ENCODE results near the gene TIAM2. TPM values are rescaled to one million over a fixed set of nuclear protein-coding genes. Genes with fewer than 3 reads are reported as not detected.

TIAM2 gene
- total and polyA plus RNA-seq, 10 of the 15 experiments (the other 5 are each of a cell fraction or from before 2014, with no cell fraction given): 1.1 to 10.5 (median 2.3) TPM

DNA sequence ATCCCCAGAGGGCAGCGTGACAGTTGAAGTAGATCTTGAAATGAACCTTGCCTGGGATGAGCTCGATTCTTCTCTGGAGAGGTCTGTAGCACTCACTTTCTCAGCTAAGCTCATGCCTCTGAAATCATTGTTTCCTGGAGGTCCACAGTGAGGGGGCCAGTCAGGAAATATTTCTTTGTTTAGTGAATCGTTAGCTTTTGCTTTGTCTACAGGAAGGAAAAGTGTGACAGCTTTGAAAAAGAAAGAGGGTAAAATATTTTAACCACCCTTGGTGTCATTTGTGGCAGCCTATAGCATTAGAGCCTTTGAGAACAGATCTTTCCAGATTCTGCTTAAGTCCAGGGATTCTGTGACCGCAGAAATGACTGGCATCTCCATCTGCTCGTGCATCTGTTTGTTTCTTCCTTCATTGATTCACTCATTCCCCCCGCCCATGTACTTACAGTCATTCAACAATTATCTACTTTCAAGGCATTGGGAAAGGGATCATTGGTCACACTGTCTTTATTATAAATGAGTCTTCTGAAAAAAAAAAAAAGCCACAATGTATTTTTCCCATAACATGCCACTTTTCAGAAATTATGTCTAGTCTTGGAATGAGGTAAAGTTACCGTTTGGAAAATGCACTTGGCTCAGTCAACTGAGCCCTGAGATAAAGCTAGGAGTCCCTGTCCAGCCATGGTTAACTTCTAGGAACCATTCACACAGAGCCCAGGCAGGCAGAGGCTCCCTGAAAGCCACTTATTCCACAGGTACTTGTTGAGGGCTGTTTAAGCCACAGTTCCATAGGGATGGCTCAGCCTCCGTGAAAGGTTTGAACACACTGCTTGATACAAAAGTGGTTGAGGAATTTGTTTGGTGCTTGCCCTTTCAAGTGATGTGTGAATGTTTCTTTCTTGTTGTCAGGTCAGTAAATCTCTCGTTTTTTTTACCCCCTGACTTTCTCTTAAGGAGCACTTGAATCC is 86.0 kb downstream of the TIAM2 start:
- H4K20me1 ChIP-seq (ENCODE audit: control insufficient read depth, insufficient read depth): no peaks in the 10 kb centered on the region
- no peaks in the 10 kb centered on the region for H3K79me2 ChIP-seq (ENCODE audit: control insufficient read depth, insufficient read depth, low read length)
- no peak overlapping the region for H3K4me2 ChIP-seq (ENCODE audit: control insufficient read depth, insufficient read depth)
- no peak for TF ChIP-seq SIX5 (IDR thresholded peaks at IDR 0.05; ENCODE audit: low read depth, low read length, severe bottlenecking)
- FAIRE-seq: no peak
- no peak for DNase-seq (ENCODE audit: low read depth, low spot score)
- no peak overlapping the region for H2AFZ ChIP-seq (ENCODE audit: control insufficient read depth, low read depth, low read length)
- RAD21 ChIA-PET (ENCODE audit: unreplicated experiment): interaction anchor here (0.6 to 1.6 kb wide), 2 partner anchors 96 to 145 kb away, joined by 3 to 5 read pairs; no protein-coding TSS in a partner anchor
- SMC1A ChIA-PET (ENCODE audit: uncharacterized antibody, unreplicated experiment): interaction anchor here (0.5 to 2.5 kb wide), 7 partner anchors 9 to 869 kb away, joined by 3 to 11 read pairs (median 3); no protein-coding TSS in a partner anchor
- H3K36me3 ChIP-seq (ENCODE audit: control insufficient read depth in 2 of 2, insufficient read depth in 2 of 2, low read length in 1 of 2): no peaks in the 10 kb centered on the region
- POLR2A ChIA-PET: interaction anchor here (0.7 to 1.1 kb wide), 2 partner anchors 10 to 849 kb away, joined by 3 read pairs; no protein-coding TSS in a partner anchor
- H3K9ac ChIP-seq (ENCODE audit: control insufficient read depth, insufficient read depth, low read length): no peak overlapping the region
- no peak overlapping the region for H3K4me3 ChIP-seq
- 60% methylated on average over 9 of the region's 9 CpGs for WGBS (ENCODE audit: insufficient coverage, insufficient replicate concordance, low lambda C conversion rate, missing lambda C conversion rate)
- H3K9me3 ChIP-seq (replicated peaks; ENCODE audit: control insufficient read depth, insufficient read depth, low read length): no peaks in the 10 kb centered on the region
- H3K4me1 ChIP-seq (ENCODE audit: control insufficient read depth, insufficient read depth, low read length): no peaks in the 10 kb centered on the region; the same call in 1 of the 2 replicates
- BruUV-seq (replicated peaks): no TSS peak
- H3K27me3 ChIP-seq (replicated peaks in 1 of 2; ENCODE audit: control insufficient read depth in 2 of 2, insufficient read depth in 2 of 2, low read length in 1 of 2): no peaks in the 10 kb centered on the region; a peak in 1 of 4 replicates
- ATAC-seq: no peak
- intact Hi-C loops (cut with micrococcal nuclease; ENCODE audit: unreplicated experiment): loop anchor here (1.0 kb wide), 1 partner anchor 90 kb away; no protein-coding TSS in a partner anchor
- H3K27ac ChIP-seq (ENCODE audit: control insufficient read depth, insufficient read depth): no peak overlapping the region
- CTCF ChIA-PET: interaction anchor here (3.6 kb wide), 1 partner anchor 10 kb away, joined by 17 read pairs; no protein-coding TSS in a partner anchor
- in situ Hi-C loops (cut with MboI): no loop called here

DNA sequence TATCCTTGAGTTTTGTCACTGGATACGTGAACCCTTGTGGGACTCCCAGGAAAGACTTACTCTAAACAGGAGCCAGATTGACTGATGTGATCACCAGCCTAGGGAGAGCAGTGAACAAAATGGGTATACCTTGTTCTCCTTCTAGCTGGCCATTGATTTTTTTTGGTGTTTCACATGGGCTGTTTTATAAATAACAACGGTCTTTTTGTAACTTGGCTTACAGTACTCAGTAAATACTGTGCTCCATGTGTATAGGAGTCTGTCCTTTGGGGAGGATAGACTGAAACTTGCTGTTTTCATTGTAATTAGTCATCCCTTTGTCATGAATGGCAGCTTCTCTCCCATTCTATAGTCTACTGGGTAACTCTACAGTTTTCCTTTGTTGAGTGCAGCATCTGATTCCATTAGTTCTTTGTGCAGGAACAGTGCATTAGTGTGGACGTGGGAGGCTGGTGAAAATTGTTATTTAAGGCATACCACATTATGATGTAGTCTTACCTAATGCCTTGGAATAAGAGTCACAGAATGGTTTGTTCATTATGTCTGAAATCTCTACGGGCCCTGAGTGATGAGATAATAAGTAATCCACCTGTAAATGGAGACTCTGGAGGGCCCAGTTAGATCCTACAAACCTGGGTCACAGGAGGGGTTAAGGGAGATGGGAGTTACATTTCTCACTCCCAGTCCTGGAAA is 89.5 kb downstream of the TIAM2 start:
- no peak for FAIRE-seq
- no peaks in the 10 kb centered on the region; a peak in 1 of 4 replicates for H3K27me3 ChIP-seq (replicated peaks in 1 of 2; ENCODE audit: control insufficient read depth in 2 of 2, insufficient read depth in 2 of 2, low read length in 1 of 2)
- no TSS peak for BruUV-seq (replicated peaks)
- SMC1A ChIA-PET (ENCODE audit: uncharacterized antibody, unreplicated experiment): interaction anchor here (1.0 to 1.4 kb wide), 2 partner anchors 8 to 32 kb away, joined by 3 to 6 read pairs; no protein-coding TSS in a partner anchor
- no peak for DNase-seq (ENCODE audit: low read depth, low spot score)
- H3K4me1 ChIP-seq (ENCODE audit: control insufficient read depth, insufficient read depth, low read length): no peaks in the 10 kb centered on the region; the same call in 1 of the 2 replicates
- no peak overlapping the region for H3K4me2 ChIP-seq (ENCODE audit: control insufficient read depth, insufficient read depth)
- no peak overlapping the region for H3K4me3 ChIP-seq
- CTCF ChIA-PET: interaction anchor here (1.0 kb wide), 1 partner anchor 409 kb away, joined by 3 read pairs; no protein-coding TSS in a partner anchor
- no peak overlapping the region for H3K9ac ChIP-seq (ENCODE audit: control insufficient read depth, insufficient read depth, low read length)
- RAD21 ChIA-PET (ENCODE audit: unreplicated experiment): no interaction called here
- POLR2A ChIA-PET: interaction anchor here (0.5 kb wide), 1 partner anchor 19 kb away, joined by 5 read pairs; no protein-coding TSS in a partner anchor
- no peak overlapping the region for H3K27ac ChIP-seq (ENCODE audit: control insufficient read depth, insufficient read depth)
- H4K20me1 ChIP-seq (ENCODE audit: control insufficient read depth, insufficient read depth): no peaks in the 10 kb centered on the region; the same call in 1 of the 2 replicates
- in situ Hi-C loops (cut with MboI) (no loop called here), intact Hi-C loops (cut with micrococcal nuclease; ENCODE audit: unreplicated experiment) (no loop called here)
- no peaks in the 10 kb centered on the region for H3K9me3 ChIP-seq (replicated peaks; ENCODE audit: control insufficient read depth, insufficient read depth, low read length)
- H3K79me2 ChIP-seq (ENCODE audit: control insufficient read depth, insufficient read depth, low read length): no peaks in the 10 kb centered on the region
- TF ChIP-seq ESRRA (IDR thresholded peaks at IDR 0.05; ENCODE audit: low read length) (no peak), SUZ12 (IDR thresholded peaks at IDR 0.05; ENCODE audit: unreplicated experiment) (no peak), SUPT20H (IDR thresholded peaks at IDR 0.05; ENCODE audit: borderline replicate concordance, control insufficient read depth, low read depth, low read length) (no peak), IRF3 (IDR thresholded peaks at IDR 0.05) (no peak), SIX5 (IDR thresholded peaks at IDR 0.05; ENCODE audit: low read depth, low read length, severe bottlenecking) (no peak)
- 57% methylated on average over 4 of the region's 4 CpGs for WGBS (ENCODE audit: insufficient coverage, insufficient replicate concordance, low lambda C conversion rate, missing lambda C conversion rate)
- H3K36me3 ChIP-seq (ENCODE audit: control insufficient read depth in 2 of 2, insufficient read depth in 2 of 2, low read length in 1 of 2): no peaks in the 10 kb centered on the region
- no peak overlapping the region for H2AFZ ChIP-seq (ENCODE audit: control insufficient read depth, low read depth, low read length)
- ATAC-seq: no peak

Data from GM12878 (cell line).